GM18520 (cell line): Measurements from ENCODE around the gene C17orf75.
A peak's percentile ranks its signal among the peaks of the same experiment; 100 is the strongest.
"Not testable (repeated sequence)": the region's sequence is repeated elsewhere in the genome, so short reads cannot be mapped to it uniquely, and the experiment has no call there.

Source experiments
- ATAC-seq: cut with Tn5 transposase; IDR thresholded peaks from one replicate; pipeline ENCODE4 v1.9.1; 2021; ENCODE audit not compliant: unreplicated experiment

Gene C17orf75

GRCh38 chr17:32341857-32342602 lies at the start of gene C17orf75:
Gene C17orf75, minus strand, starts transcription at chr17:32342173. Its CDS starts 34 bp downstream, at chr17:32342139.
- ATAC-seq, result peak; percentile 73

- no peak for ATAC-seq
These were observed 46.9 kb upstream of the C17orf75 start for GRCh38 chr17:32388613-32389459.

- ATAC-seq, result not testable (repeated sequence)
These were observed 46.2 kb upstream of the C17orf75 start for GRCh38 chr17:32388128-32388527.

GRCh38 chr17:32386844-32387243 lies 44.9 kb upstream of the C17orf75 start:
- ATAC-seq, result no peak

- ATAC-seq, result no peak
These were observed 44.0 kb upstream of the C17orf75 start for GRCh38 chr17:32385971-32386370.

GRCh38 chr17:32385121-32385520 lies 43.1 kb upstream of the C17orf75 start:
- no peak for ATAC-seq

GRCh38 chr17:32383926-32384434 lies 42.0 kb upstream of the C17orf75 start:
- no peak for ATAC-seq

- ATAC-seq, result no peak
These were observed 40.7 kb upstream of the C17orf75 start for GRCh38 chr17:32382526-32383223.

- no peak for ATAC-seq
These were observed 28.5 kb upstream of the C17orf75 start for GRCh38 chr17:32370426-32370825.

- no peak for ATAC-seq
These were observed 19.3 kb upstream of the C17orf75 start for GRCh38 chr17:32361270-32361669.

GRCh38 chr17:32357615-32358014 lies 15.6 kb upstream of the C17orf75 start:
- no peak for ATAC-seq

- ATAC-seq, result no peak
These were observed 14.8 kb upstream of the C17orf75 start for GRCh38 chr17:32356750-32357149.

GRCh38 chr17:32356378-32356743 lies 14.4 kb upstream of the C17orf75 start:
- ATAC-seq, result no peak

GRCh38 chr17:32355649-32356377 lies 13.8 kb upstream of the C17orf75 start:
- ATAC-seq, result no peak

- not testable (repeated sequence) for ATAC-seq
These were observed 10.8 kb upstream of the C17orf75 start for GRCh38 chr17:32352734-32353133.

- ATAC-seq, result peak; percentile 29
These were observed 8.9 kb upstream of the C17orf75 start for GRCh38 chr17:32350666-32351418.

- peak; percentile 90 for ATAC-seq
These were observed 8.1 kb upstream of the C17orf75 start, which contains the start of gene ZNF207 for GRCh38 chr17:32349854-32350665. Gene ZNF207, plus strand, starts transcription at chr17:32350157. Its CDS starts 129 bp downstream, at chr17:32350286.

GRCh38 chr17:32349503-32349853 lies 7.5 kb upstream of the C17orf75 start:
- ATAC-seq, result no peak

GRCh38 chr17:32348483-32348800 lies 6.5 kb upstream of the C17orf75 start:
- no peak for ATAC-seq
